ENCODE data around the gene PTPRD.

Gene PTPRD

GRCh38 chr9:8845808-8846207 is 1767.0 kb downstream of the PTPRD start:
- Histone ChIP-seq H3K27ac (no peak overlapping the region), H3K4me3 (no peak overlapping the region)

GRCh38 chr9:8845376-8845775 is 1767.4 kb downstream of the PTPRD start:
- Histone ChIP-seq H3K27ac (no peak overlapping the region), H3K4me3 (no peak overlapping the region)

- Histone ChIP-seq H3K27ac (no peak overlapping the region), H3K4me3 (no peak overlapping the region)
Observed at GRCh38 chr9:8844549-8844948, 1768.3 kb downstream of the PTPRD start.

GRCh38 chr9:8842402-8843193 is 1770.2 kb downstream of the PTPRD start:
- no peak overlapping the region for H3K4me3 ChIP-seq
- H3K27ac ChIP-seq: no peak overlapping the region

DNA sequence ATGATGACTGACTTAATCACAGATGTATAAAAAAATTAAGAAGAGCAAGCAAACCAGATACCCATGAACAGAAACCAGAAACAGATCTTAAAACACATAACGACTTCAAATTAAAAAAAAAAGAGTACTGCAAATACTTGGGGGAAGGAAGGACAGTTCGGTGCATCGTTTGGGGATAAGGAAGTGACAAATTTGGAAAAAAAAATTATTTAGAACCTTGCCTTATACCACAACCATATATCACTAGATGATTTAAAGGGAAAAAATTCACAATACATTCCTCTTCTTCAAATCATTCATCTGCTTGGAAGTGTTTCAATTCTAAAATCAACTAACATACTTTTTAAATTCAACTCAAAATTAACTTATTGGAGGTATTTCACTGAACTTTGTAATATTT is 1774.7 kb downstream of the PTPRD start:
- Histone ChIP-seq H3K27ac (no peak overlapping the region), H3K4me3 (no peak overlapping the region)

- no peak overlapping the region for H3K4me3 ChIP-seq
- no peak overlapping the region for H3K27ac ChIP-seq
Observed at GRCh38 chr9:8835291-8835690, 1777.5 kb downstream of the PTPRD start.

- H3K27ac ChIP-seq: no peak overlapping the region
- H3K4me3 ChIP-seq: no peak overlapping the region
Observed at GRCh38 chr9:8832955-8833354, 1779.8 kb downstream of the PTPRD start.

- no peak overlapping the region for H3K27ac ChIP-seq
- H3K4me3 ChIP-seq: no peak overlapping the region
Observed at GRCh38 chr9:8832386-8832785, 1780.4 kb downstream of the PTPRD start.

DNA sequence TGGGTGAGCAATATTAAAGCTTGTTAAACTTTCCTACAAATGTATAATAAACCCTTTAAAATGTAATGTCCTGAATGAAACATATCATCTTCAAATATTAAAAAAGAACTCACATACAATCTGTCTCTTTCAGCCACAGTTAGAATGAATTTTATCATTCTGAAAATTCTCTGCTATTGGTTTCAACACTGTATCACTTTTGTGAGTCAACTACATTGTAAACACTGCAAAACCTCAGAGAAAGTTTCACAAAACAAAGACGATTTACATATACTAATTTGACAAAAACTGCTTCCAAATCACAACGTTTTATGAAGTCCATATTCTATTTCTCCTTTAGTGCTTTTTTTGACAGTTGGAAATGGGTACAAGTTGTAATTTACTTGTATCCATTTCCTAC is 1781.2 kb downstream of the PTPRD start:
- Histone ChIP-seq H3K4me3 (no peak overlapping the region), H3K27ac (no peak overlapping the region)

GRCh38 chr9:8826281-8826680 is 1786.5 kb downstream of the PTPRD start:
- no peak overlapping the region for H3K27ac ChIP-seq
- H3K4me3 ChIP-seq: no peak overlapping the region

DNA sequence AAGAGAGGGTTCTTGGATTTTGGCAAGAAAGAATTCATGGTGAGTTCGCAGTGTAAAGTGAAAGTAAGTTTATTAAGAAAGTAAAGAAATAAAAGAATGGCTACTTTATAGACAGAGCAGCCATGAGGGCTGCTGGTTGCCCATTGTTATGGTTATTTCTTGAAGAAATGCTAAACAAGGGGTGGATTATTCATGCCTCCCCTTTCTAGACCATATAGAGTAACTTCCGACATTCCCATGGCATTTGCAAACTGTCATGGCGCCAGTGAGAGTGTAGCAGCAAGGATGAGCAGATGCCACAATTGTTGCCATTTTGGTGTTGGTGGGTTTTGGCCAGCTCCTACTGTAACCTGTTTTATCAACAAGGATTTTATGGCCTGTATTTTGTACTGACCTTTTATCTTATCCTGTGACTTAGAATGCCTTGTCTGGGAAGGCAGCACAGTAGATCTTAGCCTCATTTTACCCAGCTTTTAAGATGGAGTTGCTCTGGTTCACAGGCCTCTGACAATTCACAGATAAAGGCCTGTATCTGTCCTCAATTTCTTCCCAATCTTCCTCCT is 1787.1 kb downstream of the PTPRD start:
- no peak overlapping the region for H3K4me3 ChIP-seq
- no peak overlapping the region for H3K27ac ChIP-seq

DNA sequence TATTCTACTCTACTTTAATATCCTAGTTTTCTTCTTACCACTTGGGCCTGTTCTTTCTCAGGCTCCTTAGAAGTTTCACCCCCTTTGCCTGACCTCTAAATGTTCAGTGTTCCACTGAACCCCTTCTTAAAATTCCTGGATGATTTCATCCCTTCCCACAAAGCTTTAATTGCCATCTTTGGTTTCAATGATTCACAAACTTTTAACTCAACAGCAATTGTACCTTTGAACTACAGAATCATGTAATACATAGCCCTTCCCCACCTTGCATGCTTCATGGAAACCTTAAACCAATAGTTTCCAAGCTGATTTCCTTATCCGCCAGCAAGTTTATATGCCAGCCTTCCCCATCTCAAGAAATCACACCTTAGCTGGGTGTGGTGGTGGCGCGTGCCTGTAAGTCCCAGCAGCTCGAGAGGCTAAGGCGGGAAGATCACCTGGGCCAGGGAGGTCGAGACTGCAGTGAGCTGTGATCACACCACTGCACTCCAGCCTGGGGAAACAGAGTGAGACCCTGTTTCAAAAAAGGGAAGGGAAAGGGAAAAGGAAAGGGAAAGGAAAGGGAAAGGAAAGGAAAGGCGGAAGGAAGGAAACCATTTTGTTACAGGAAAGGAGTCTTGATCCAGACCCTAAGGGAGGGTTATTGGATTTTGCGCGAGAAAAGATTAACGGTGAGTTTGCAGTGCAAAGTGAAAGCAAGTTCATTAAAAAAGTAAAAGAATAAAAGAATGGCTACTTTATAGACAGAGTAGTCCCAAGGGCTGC is 1789.5 kb downstream of the PTPRD start:
- Histone ChIP-seq H3K4me3 (no peak overlapping the region), H3K27ac (no peak overlapping the region)

DNA sequence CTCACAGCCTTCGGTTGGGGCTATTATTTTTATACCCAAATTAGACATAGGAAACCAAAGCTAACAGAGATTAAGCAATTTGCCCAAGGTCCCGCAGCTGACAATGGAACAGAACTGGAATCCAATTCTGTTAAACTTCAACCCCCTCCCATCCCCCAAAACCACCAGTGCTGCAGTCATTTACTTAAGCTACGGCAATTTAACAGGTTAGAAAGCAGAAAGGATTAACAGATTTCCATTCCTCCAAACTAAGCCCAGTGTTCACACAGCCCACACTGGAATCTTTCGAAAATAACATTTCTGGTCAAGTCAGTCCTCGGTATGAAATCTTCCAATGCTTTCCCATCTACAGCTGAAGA is 1790.2 kb downstream of the PTPRD start:
- Histone ChIP-seq H3K27ac (no peak overlapping the region), H3K4me3 (no peak overlapping the region)

- no peak overlapping the region for H3K27ac ChIP-seq
- H3K4me3 ChIP-seq: no peak overlapping the region
Observed at GRCh38 chr9:8821910-8822666, 1790.7 kb downstream of the PTPRD start.

- Histone ChIP-seq H3K27ac (no peak overlapping the region), H3K4me3 (no peak overlapping the region)
Observed at GRCh38 chr9:8817335-8817734, 1795.5 kb downstream of the PTPRD start.

DNA sequence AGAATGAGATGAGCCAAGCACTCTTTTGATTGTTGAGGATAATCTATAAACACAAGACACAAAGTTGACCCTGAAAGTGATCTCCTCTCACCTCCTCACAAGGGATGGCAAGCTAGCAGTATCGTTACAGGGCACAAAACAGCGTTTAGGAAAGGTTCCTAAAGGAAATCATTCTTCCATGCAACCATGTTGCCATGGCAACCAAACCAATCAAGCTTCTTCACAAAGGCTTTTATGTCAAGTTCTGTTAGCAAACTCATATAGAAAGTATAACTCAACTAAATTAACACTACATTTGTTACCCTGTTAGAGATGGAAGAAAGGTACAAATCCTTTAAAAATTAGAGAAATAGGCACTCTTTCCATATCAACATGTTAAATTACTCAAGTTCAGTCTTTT is 1796.4 kb downstream of the PTPRD start:
- no peak overlapping the region for H3K4me3 ChIP-seq
- no peak overlapping the region for H3K27ac ChIP-seq

DNA sequence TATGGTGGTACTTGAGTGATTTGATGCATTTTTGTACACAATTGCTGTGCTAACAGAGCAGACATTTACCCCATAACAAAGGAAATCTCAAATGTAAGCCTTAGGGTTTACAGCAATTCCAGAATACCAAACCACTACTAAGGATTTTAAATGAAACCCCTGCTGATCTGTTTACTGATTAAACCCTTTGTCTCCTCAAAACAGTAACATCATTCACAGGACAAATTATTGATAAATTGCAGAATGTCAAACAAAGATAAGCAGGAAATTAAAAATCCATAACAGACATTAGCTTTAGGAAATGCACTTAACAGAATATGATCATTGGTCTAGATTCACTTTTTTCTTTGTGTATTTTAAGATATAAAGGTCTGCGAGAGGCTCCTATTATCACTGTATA is 1796.9 kb downstream of the PTPRD start:
- H3K4me3 ChIP-seq: no peak overlapping the region
- no peak overlapping the region for H3K27ac ChIP-seq

DNA sequence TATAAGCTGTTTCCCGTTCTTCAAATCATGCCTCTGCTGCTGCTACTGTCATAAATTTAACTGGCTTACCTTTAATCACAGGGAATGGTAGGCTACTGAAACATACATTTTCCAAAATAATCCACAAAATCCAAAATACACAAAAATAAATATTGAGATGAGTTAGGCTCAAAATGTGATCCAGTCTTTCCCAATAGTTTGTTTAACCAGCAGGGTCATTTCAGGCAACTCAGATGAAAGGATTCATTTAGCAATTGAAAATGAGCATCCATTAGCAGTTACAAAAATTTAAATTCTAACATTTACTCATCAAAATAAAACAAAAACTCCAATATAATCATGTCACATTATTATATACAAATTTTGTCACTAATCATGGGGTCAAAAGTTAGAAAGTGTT is 1797.6 kb downstream of the PTPRD start:
- H3K4me3 ChIP-seq: no peak overlapping the region
- H3K27ac ChIP-seq: no peak overlapping the region

DNA sequence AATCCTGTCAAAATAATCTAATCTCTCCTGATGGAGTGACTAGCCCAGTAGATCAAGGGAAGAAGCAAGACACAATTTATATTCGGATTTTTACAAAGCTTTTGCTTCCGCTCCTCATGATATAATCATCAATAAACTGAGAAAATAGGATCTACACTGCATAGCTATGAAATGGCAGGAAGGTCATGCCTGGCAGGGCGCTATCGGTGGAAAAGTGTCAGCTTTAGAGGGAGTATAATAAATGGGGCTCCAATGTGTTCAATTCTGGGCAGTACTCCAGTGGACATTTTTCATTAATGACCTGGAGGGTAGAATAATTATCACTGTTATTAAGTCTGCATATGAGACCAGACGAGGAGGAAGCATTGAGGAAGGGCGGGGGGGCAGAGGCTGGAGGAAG is 1799.9 kb downstream of the PTPRD start:
- no peak overlapping the region for H3K27ac ChIP-seq

DNA sequence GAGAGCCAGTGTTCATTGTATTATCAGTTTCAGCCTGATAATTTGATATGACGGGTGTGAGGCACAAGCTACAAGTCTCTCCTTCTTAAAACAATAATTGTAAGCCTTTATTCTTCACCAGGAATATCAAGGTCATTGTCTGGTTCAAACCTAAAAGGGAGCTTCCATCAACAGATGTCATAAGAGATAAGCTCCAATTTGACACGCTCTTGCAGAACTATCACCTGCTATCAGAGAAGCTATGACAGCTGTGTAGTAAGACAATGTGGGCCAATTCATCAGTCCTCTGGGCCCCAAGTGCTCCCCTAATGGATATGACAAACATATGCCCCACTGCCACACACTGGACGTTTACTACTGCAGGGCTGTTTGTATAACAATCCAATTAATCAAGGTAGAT is 1803.1 kb downstream of the PTPRD start:
- Histone ChIP-seq H3K4me3 (no peak overlapping the region), H3K27ac (no peak overlapping the region)

More for the DNA sequence above, 1799.9 kb downstream of the PTPRD start:
- no peak overlapping the region for H3K4me3 ChIP-seq

All from skin epidermis (tissue), 12 donors.